Measurements from ENCODE around the gene SH3BP4.

DNA sequence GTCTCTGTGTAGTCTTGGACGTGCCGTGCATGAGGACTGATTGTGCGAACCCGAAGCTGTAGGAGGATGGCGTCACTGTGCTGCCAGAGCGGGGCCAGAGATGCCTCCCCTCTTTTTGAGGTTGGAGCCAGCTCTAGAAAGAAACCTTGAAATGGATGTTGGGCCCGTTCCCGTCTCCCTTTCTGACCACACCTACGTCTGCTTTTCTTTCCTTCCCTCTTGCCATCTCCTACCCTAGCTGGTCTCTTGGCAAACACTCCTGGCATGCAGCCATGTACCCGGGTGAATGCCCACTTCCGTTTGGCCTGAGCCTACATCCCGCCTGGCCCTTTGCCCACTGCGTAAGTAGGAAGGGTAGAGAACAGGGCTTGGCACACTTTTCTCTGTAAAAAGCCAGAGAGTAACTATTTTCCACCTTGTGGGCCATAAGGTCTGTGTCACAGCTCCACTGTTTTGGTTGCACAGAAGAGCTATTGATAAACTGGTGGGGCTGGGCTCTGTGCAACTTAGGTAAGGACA lies 37.4 kb downstream of the SH3BP4 start:
- TF ChIP-seq, protein P1, sequence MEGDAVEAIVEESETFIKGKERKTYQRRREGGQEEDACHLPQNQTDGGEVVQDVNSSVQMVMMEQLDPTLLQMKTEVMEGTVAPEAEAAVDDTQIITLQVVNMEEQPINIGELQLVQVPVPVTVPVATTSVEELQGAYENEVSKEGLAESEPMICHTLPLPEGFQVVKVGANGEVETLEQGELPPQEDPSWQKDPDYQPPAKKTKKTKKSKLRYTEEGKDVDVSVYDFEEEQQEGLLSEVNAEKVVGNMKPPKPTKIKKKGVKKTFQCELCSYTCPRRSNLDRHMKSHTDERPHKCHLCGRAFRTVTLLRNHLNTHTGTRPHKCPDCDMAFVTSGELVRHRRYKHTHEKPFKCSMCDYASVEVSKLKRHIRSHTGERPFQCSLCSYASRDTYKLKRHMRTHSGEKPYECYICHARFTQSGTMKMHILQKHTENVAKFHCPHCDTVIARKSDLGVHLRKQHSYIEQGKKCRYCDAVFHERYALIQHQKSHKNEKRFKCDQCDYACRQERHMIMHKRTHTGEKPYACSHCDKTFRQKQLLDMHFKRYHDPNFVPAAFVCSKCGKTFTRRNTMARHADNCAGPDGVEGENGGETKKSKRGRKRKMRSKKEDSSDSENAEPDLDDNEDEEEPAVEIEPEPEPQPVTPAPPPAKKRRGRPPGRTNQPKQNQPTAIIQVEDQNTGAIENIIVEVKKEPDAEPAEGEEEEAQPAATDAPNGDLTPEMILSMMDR (IDR thresholded peaks at IDR 0.05; ENCODE audit: low read depth, low read length, poor library complexity, severe bottlenecking) = no peak
- no peak for TF ChIP-seq EZH2phosphoT487 (IDR thresholded peaks at IDR 0.05; ENCODE audit: borderline replicate concordance, low read length)
